ENCODE measurements around the gene TMIGD2. TPM values are rescaled to one million over a fixed set of nuclear protein-coding genes. Genes with fewer than 3 reads are reported as not detected.
A peak's percentile ranks its signal among the peaks of the same experiment; 100 is the strongest.
"Not testable (repeated sequence)": the region's sequence is repeated elsewhere in the genome, so short reads cannot be mapped to it uniquely, and the experiment has no call there.

The TMIGD2 gene
- total RNA-seq, 1 donor from 2014 or later: 0.52 TPM

- H3K27ac ChIP-seq (ENCODE audit: low read depth, low read length): peak overlapping the region; percentile 78
- H3K36me3 ChIP-seq (ENCODE audit: control insufficient read depth in 3 of 3, insufficient read depth in 3 of 3, low read length in 3 of 3): peaks cover 0 to 4% (median 4%) of the 10 kb centered on the region in 3 donors
- H3K4me1 ChIP-seq (ENCODE audit: control insufficient read depth in 3 of 3, insufficient read depth in 3 of 3, low read length in 3 of 3): peaks cover 20 to 30% (median 25%) of the 10 kb centered on the region in 3 donors
- peak overlapping the region; percentile 80 to 95 (median 87) for H3K9ac ChIP-seq (ENCODE audit: low read depth in 1 of 3, low read length in 3 of 3)
- no peaks in the 10 kb centered on the region for H3K27me3 ChIP-seq (ENCODE audit: control insufficient read depth in 3 of 3, insufficient read depth in 3 of 3, low read length in 3 of 3)
- H3K4me3 ChIP-seq (ENCODE audit: low read length in 3 of 3): peak overlapping the region; percentile 79 to 88 (median 84)
- no peaks in the 10 kb centered on the region for H3K9me3 ChIP-seq (ENCODE audit: control insufficient read depth in 3 of 3, low read length in 3 of 3)
Measured at GRCh38 chr19:4342314-4342614, 40.1 kb upstream of the TMIGD2 start.

GRCh38 chr19:4338441-4339355, 36.5 kb upstream of the TMIGD2 start, which contains the start of gene STAP2:
Gene STAP2 (minus strand): TSS chr19:4338827. CDS start chr19:4338753, 74 bp downstream.
- Histone ChIP-seq H3K27ac (ENCODE audit: low read depth, low read length) (no peak within 1 kb of the TSS), H3K9me3 (ENCODE audit: control insufficient read depth in 3 of 3, low read length in 3 of 3) (no peaks in the 10 kb centered on the region), H3K27me3 (ENCODE audit: control insufficient read depth in 3 of 3, insufficient read depth in 3 of 3, low read length in 3 of 3) (no peaks in the 10 kb centered on the region), H3K4me3 (ENCODE audit: low read length in 3 of 3) (peak within 1 kb of the TSS; percentile 64 to 81 (median 72)), H3K4me1 (ENCODE audit: control insufficient read depth in 3 of 3, insufficient read depth in 3 of 3, low read length in 3 of 3) (peaks cover 9 to 17% (median 14%) of the 10 kb centered on the region in 3 donors), H3K9ac (ENCODE audit: low read depth in 1 of 3, low read length in 3 of 3) (peak within 1 kb of the TSS; percentile 60 to 88 (median 79)), H3K36me3 (ENCODE audit: control insufficient read depth in 3 of 3, insufficient read depth in 3 of 3, low read length in 3 of 3) (no peaks in the 10 kb centered on the region)

- Histone ChIP-seq H3K36me3 (ENCODE audit: control insufficient read depth in 3 of 3, insufficient read depth in 3 of 3, low read length in 3 of 3) (no peaks in the 10 kb centered on the region), H3K9ac (ENCODE audit: low read depth in 1 of 3, low read length in 3 of 3) (peak overlapping the region; percentile 60 to 88 (median 79)), H3K4me3 (ENCODE audit: low read length in 3 of 3) (peak overlapping the region; percentile 64 to 81 (median 72)), H3K9me3 (ENCODE audit: control insufficient read depth in 3 of 3, low read length in 3 of 3) (no peaks in the 10 kb centered on the region), H3K27ac (ENCODE audit: low read depth, low read length) (no peak overlapping the region), H3K27me3 (ENCODE audit: control insufficient read depth in 3 of 3, insufficient read depth in 3 of 3, low read length in 3 of 3) (no peaks in the 10 kb centered on the region), H3K4me1 (ENCODE audit: control insufficient read depth in 3 of 3, insufficient read depth in 3 of 3, low read length in 3 of 3) (peaks cover 7 to 14% (median 11%) of the 10 kb centered on the region in 3 donors)
Measured at GRCh38 chr19:4337906-4338440, 35.8 kb upstream of the TMIGD2 start.

GRCh38 chr19:4334929-4335570, 32.9 kb upstream of the TMIGD2 start:
- Histone ChIP-seq H3K4me3 (ENCODE audit: low read length in 3 of 3) (no peak overlapping the region), H3K9ac (ENCODE audit: low read depth in 1 of 3, low read length in 3 of 3) (no peak overlapping the region), H3K27ac (ENCODE audit: low read depth, low read length) (no peak overlapping the region), H3K9me3 (ENCODE audit: control insufficient read depth in 3 of 3, low read length in 3 of 3) (no peaks in the 10 kb centered on the region), H3K27me3 (ENCODE audit: control insufficient read depth in 3 of 3, insufficient read depth in 3 of 3, low read length in 3 of 3) (no peaks in the 10 kb centered on the region), H3K4me1 (ENCODE audit: control insufficient read depth in 3 of 3, insufficient read depth in 3 of 3, low read length in 3 of 3) (peaks cover 3 to 8% (median 5%) of the 10 kb centered on the region in 3 donors), H3K36me3 (ENCODE audit: control insufficient read depth in 3 of 3, insufficient read depth in 3 of 3, low read length in 3 of 3) (no peaks in the 10 kb centered on the region)

- H3K27ac ChIP-seq (ENCODE audit: low read depth, low read length): no peak overlapping the region
- H3K36me3 ChIP-seq (ENCODE audit: control insufficient read depth in 3 of 3, insufficient read depth in 3 of 3, low read length in 3 of 3): no peaks in the 10 kb centered on the region
- no peaks in the 10 kb centered on the region for H3K9me3 ChIP-seq (ENCODE audit: control insufficient read depth in 3 of 3, low read length in 3 of 3)
- peaks cover 5 to 25% (median 22%) of the 10 kb centered on the region in 3 donors for H3K27me3 ChIP-seq (ENCODE audit: control insufficient read depth in 3 of 3, insufficient read depth in 3 of 3, low read length in 3 of 3)
- H3K4me3 ChIP-seq (ENCODE audit: low read length in 3 of 3): no peak overlapping the region
- no peak overlapping the region for H3K9ac ChIP-seq (ENCODE audit: low read depth in 1 of 3, low read length in 3 of 3)
- peaks cover 8 to 18% (median 16%) of the 10 kb centered on the region in 3 donors for H3K4me1 ChIP-seq (ENCODE audit: control insufficient read depth in 3 of 3, insufficient read depth in 3 of 3, low read length in 3 of 3)
Measured at GRCh38 chr19:4329858-4330257, 27.7 kb upstream of the TMIGD2 start.

- Histone ChIP-seq H3K4me3 (ENCODE audit: low read length in 3 of 3) (peak overlapping the region; percentile 43 to 65 (median 51)), H3K4me1 (ENCODE audit: control insufficient read depth in 3 of 3, insufficient read depth in 3 of 3, low read length in 3 of 3) (peaks cover 8 to 18% (median 16%) of the 10 kb centered on the region in 3 donors), H3K27me3 (ENCODE audit: control insufficient read depth in 3 of 3, insufficient read depth in 3 of 3, low read length in 3 of 3) (peaks cover 5 to 25% (median 22%) of the 10 kb centered on the region in 3 donors)
- H3K27ac ChIP-seq (ENCODE audit: low read depth, low read length); H3K36me3 ChIP-seq (ENCODE audit: control insufficient read depth in 3 of 3, insufficient read depth in 3 of 3, low read length in 3 of 3); H3K9me3 ChIP-seq (ENCODE audit: control insufficient read depth in 3 of 3, low read length in 3 of 3); H3K9ac ChIP-seq (ENCODE audit: low read depth in 1 of 3, low read length in 3 of 3): not testable (repeated sequence)
Measured at GRCh38 chr19:4328991-4329681, 26.9 kb upstream of the TMIGD2 start.

GRCh38 chr19:4328243-4328990, 26.2 kb upstream of the TMIGD2 start:
- H3K9me3 ChIP-seq (ENCODE audit: control insufficient read depth in 3 of 3, low read length in 3 of 3): no peaks in the 10 kb centered on the region
- H3K4me3 ChIP-seq (ENCODE audit: low read length in 3 of 3): peak overlapping the region; percentile 43 to 67 (median 51)
- no peaks in the 10 kb centered on the region for H3K36me3 ChIP-seq (ENCODE audit: control insufficient read depth in 3 of 3, insufficient read depth in 3 of 3, low read length in 3 of 3)
- peaks cover 8 to 18% (median 16%) of the 10 kb centered on the region in 3 donors for H3K4me1 ChIP-seq (ENCODE audit: control insufficient read depth in 3 of 3, insufficient read depth in 3 of 3, low read length in 3 of 3)
- peaks cover 5 to 25% (median 22%) of the 10 kb centered on the region in 3 donors for H3K27me3 ChIP-seq (ENCODE audit: control insufficient read depth in 3 of 3, insufficient read depth in 3 of 3, low read length in 3 of 3)
- H3K27ac ChIP-seq (ENCODE audit: low read depth, low read length): no peak overlapping the region
- H3K9ac ChIP-seq (ENCODE audit: low read depth in 1 of 3, low read length in 3 of 3): peak overlapping the region in 1 of 3 donors; percentile 40

DNA sequence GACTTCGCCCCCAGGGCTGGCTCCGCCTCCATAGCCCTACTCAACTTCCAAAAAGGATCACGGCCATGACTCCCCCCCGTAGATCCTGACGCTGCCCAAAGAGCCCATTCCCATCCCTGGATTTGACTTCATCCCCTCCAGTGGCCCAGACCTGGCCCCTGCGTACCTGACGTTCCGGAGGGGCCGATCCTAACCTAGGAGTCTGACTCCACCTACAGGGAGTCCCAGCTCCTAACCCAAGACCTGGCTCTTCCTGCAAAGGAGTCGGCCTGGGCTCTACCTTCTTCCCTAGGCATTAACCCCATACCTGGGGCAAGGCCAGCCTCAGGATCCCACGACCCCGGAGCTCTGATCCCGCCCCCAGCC, 25.7 kb upstream of the TMIGD2 start:
- H3K27ac ChIP-seq (ENCODE audit: low read depth, low read length): no peak overlapping the region
- peak overlapping the region in 1 of 3 donors; percentile 57 for H3K9ac ChIP-seq (ENCODE audit: low read depth in 1 of 3, low read length in 3 of 3)
- peaks cover 8 to 18% (median 16%) of the 10 kb centered on the region in 3 donors for H3K4me1 ChIP-seq (ENCODE audit: control insufficient read depth in 3 of 3, insufficient read depth in 3 of 3, low read length in 3 of 3)
- H3K4me3 ChIP-seq (ENCODE audit: low read length in 3 of 3): peak overlapping the region in 2 of 3 donors; percentile 49 to 67
- H3K9me3 ChIP-seq (ENCODE audit: control insufficient read depth in 3 of 3, low read length in 3 of 3): no peaks in the 10 kb centered on the region
- H3K27me3 ChIP-seq (ENCODE audit: control insufficient read depth in 3 of 3, insufficient read depth in 3 of 3, low read length in 3 of 3): peaks cover 5 to 25% (median 22%) of the 10 kb centered on the region in 3 donors
- no peaks in the 10 kb centered on the region for H3K36me3 ChIP-seq (ENCODE audit: control insufficient read depth in 3 of 3, insufficient read depth in 3 of 3, low read length in 3 of 3)
